ENCODE measurements around the gene C12orf75.

Gene C12orf75

DNA sequence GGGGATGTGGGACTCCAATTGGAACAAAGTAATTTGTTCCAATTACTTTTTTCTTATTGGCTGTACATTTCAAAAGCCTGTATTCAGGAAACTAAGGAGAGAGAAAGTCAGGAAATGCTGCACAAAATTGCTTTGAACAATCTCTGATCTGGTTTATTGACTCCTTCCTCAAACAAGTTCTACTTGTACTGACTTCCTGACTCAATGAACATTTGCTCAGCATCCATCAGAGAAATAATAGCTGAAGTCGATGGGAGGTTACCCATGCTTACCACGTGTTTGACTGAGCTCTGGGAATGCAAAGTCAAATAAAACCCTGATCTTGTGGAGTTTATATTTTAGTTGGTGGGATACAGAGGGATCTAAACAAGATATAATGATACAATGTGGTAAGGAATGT, 15.4 kb upstream of the C12orf75 start:
- ChIA-PET POLR2A (no interaction called here), CTCF (no interaction called here)
- TF ChIP-seq, protein P1, sequence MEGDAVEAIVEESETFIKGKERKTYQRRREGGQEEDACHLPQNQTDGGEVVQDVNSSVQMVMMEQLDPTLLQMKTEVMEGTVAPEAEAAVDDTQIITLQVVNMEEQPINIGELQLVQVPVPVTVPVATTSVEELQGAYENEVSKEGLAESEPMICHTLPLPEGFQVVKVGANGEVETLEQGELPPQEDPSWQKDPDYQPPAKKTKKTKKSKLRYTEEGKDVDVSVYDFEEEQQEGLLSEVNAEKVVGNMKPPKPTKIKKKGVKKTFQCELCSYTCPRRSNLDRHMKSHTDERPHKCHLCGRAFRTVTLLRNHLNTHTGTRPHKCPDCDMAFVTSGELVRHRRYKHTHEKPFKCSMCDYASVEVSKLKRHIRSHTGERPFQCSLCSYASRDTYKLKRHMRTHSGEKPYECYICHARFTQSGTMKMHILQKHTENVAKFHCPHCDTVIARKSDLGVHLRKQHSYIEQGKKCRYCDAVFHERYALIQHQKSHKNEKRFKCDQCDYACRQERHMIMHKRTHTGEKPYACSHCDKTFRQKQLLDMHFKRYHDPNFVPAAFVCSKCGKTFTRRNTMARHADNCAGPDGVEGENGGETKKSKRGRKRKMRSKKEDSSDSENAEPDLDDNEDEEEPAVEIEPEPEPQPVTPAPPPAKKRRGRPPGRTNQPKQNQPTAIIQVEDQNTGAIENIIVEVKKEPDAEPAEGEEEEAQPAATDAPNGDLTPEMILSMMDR (IDR thresholded peaks at IDR 0.05; ENCODE audit: control extremely low read depth, extremely low read depth, low read depth, missing control alignments): no peak
- DNase-seq (ENCODE audit: extremely low spot score): no peak

DNA sequence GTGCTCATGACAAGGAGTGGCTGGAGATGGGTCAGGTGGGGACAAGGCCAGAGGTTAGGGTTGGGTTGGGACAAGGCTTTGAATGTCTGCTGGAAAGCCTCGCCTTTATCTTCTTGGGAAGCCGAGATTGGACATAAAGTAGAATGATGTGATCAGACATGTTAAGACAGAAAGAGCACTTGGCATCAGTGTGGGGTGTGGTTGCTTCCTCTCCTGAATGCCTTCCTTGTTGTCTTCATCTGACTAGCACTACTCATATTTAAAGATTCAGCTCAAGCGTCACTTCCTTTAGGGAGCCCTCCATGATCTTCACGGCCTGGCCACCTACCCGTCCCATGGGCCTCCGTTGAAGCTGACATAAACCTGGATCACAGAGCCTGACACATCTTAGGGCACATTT, 14.8 kb upstream of the C12orf75 start:
- no peak for DNase-seq (ENCODE audit: extremely low spot score)
- ChIA-PET POLR2A (no interaction called here), CTCF (no interaction called here)
- TF ChIP-seq, protein P1 (IDR thresholded peaks at IDR 0.05; ENCODE audit: control extremely low read depth, extremely low read depth, low read depth, missing control alignments): no peak

DNA sequence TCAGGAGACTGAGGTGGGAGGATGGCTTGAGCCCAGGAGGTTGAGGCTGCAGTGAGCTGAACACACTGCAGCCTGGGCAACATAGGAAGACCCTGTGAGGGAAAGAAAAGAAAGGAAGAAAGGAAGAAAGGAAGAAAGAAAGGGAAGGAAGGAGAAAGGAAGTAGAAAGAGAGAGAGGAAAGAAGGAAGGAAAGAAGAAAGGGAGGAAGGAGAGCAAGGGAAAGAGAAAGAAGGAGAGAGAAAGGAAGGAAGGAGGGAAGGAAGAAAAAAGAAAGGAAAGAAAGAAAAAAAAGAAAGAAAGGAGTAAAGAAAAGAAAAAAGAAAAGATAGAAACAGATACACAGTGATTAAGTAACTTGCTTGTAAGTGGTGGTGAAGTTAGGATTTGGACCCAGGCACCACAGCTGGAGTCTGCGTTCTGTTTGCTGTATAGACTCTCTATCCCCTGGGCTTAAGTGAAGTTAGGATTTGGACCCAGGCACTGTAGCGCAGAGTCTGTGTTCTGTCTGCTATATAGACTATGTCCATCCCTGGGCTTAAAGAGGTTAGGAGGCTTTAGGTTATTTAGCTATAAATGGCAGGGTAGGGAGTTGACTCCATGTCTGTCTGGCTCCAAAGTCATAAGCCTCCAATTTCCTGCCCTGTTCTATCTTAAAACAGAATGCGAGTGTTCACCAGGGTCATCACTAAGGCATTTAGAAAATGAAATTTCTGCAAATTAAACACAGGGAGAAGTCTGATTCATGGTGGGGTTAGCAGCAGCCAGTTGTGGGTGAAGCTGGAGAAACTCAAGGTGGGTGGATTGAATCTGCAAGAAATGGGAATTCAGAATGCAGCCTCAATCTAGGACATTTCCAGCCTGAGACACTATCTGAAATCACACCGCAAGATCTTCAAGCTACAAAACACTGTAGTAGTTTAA, 13.3 kb upstream of the C12orf75 start:
- ChIA-PET POLR2A (no interaction called here), CTCF (interaction anchor here (1.2 to 1.4 kb wide), 2 partner anchors 11 to 15 kb away, joined by 3 read pairs; no protein-coding TSS in a partner anchor)
- no peak for DNase-seq (ENCODE audit: extremely low spot score)

DNA sequence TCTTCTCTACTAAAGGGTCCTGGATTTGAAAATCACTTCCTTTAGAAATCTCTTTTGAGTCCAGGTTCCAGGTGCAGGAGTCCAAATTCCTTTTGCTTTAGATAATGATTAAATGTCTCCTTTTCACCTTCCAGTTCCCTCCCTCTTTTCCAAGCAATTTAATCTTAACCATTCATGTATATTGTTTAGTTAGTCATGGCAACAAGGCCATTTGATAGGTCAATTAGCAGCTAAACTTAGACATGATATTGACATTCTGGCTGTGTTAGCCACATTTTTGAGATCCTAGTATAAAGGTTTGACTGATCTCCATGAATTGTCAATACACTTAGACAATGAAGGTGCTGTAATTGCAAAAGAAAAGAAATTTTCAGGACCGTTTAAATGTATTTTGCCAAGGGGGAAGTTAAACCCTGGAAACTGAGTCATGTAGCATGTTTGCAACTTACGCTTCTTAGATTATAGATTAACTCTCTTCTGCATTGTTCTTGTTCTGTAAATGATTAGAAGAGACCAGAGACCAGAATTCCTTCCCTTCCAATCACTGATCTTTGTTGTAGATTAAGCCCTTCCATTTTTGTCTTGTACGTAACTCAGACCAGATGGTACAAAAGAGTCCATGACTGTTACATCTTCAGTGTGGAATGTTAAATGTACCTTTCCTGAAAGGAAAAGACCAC, 12.4 kb upstream of the C12orf75 start:
- ChIA-PET CTCF (interaction anchor here (1.4 kb wide), 1 partner anchor 12 kb away, joined by 3 read pairs; no protein-coding TSS in a partner anchor), POLR2A (no interaction called here)
- TF ChIP-seq, protein P1 (IDR thresholded peaks at IDR 0.05; ENCODE audit: control extremely low read depth, extremely low read depth, low read depth, missing control alignments): no peak
- no peak for DNase-seq (ENCODE audit: extremely low spot score)

More for the DNA sequence above, 13.3 kb upstream of the C12orf75 start:
- TF ChIP-seq, protein P1 (IDR thresholded peaks at IDR 0.05; ENCODE audit: control extremely low read depth, extremely low read depth, low read depth, missing control alignments): no peak

DNA sequence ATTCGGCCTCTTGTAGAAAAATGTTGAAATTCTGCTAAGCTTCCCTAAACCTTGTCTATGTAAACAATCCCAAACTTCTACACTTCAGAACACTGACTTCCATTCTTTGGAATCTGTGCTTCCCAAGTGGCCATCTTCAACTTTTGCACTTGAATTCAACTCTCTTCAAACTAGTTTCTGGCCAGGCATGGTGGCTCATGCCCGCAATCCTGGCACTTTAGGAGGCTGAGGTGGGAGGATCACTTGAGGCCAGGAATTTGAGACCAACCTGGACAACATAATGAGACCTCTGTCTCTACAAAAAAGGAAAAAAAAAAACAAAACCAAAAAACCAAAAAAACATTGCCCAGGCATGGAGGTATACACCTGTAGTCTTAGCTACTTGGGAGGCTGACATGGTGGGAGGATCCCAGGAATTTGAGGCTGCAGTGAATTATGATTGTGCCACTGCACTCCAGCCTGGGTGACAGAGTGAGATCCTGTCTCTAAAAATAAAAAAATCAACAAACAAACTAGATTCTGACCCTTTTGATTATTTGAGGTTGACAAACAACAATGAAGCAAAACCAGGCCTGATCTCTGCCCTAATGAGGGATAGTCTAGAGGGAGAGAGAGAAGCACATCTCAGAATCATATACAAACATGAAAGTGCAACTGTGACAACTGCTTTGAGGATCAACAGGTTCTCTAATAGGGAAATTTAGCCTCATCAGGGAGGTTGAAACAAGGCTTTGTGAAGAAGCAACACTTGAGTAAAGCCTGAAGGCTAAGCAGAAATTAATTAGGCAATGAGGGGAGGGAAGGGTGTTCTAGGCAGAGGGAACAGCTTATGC, 11.6 kb upstream of the C12orf75 start:
- POLR2A ChIA-PET: no interaction called here
- no peak for DNase-seq (ENCODE audit: extremely low spot score)
- CTCF ChIA-PET: interaction anchor here (1.4 to 3.0 kb wide), 4 partner anchors 13 to 65 kb away, joined by 3 to 19 read pairs (median 8); no protein-coding TSS in a partner anchor
- TF ChIP-seq, protein P1 (IDR thresholded peaks at IDR 0.05; ENCODE audit: control extremely low read depth, extremely low read depth, low read depth, missing control alignments): no peak

Data from GM10248 (cell line).